HG02798 (cell line): ENCODE results near the gene MAPK11.

ENCODE experiments used
- ATAC-seq: cut with Tn5 transposase; IDR thresholded peaks from one replicate; pipeline ENCODE4 v1.9.1; 2021; ENCODE audit warnings: mild to moderate bottlenecking; ENCODE audit not compliant: unreplicated experiment, poor library complexity

MAPK11 gene

DNA sequence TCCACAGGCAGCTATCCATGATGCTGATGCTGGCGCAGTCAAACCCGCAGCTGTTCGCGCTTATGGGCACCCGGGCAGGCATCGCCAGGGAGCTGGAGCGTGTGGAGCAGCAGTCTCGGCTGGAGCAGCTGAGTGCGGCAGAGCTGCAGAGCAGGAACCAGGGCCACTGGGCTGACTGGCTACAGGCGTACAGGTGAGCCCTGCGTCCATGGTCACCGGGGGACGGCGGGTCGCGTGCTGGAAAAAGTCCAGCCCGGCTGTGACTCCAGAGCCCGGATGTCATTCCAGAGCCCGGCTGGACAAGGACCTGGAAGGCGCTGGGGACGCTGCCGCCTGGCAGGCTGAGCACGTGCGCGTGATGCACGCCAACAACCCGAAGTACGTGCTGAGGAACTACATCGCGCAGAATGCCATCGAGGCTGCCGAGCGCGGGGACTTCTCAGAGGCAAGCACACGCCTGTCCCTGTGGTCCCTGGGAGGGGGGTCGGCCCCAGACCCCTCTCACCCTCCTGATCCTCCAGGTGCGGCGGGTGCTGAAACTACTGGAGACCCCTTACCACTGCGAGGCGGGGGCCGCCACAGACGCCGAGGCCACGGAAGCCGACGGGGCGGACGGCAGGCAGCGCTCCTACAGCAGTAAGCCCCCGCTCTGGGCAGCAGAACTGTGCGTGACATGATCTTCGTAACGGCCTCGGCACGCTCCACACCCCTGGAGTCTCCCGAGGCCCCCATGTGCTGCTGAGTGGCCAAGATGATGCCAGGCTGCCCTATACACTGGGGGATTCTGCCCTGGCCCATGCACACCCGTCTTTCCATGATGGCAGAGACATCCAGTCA lies 53.3 kb downstream of the MAPK11 start:
- ATAC-seq: no peak

DNA sequence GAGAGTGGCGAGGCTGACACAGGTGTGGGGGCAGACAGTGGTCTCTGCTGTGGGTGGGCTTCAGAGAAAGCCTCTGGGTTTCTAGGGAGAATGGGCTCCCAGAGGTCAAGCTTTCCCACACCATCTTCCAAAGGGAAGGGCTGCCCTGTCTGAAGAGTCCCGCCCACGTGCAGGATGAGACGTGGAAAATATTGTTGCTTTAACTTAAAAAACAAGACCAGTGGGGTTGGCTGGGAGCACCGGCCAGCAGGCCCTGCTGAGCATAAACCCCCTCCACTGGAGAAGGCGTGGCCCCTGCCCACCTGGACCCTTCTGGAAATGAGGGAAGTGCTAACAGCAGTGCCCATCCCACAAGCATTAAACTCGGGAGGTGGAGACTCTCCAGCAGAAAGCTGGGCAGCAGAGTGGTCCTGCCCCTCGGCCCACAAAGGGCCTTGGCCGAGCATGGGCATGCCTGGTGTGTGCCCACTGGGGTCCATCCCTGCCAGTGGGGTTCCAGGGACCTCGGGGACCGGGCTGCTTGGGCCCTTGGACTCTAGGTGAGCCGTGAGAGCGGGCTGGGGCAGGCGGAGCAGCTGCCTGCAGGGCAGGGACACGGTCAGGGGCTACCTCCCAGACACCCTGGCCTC lies 54.0 kb downstream of the MAPK11 start:
- ATAC-seq: no peak

DNA sequence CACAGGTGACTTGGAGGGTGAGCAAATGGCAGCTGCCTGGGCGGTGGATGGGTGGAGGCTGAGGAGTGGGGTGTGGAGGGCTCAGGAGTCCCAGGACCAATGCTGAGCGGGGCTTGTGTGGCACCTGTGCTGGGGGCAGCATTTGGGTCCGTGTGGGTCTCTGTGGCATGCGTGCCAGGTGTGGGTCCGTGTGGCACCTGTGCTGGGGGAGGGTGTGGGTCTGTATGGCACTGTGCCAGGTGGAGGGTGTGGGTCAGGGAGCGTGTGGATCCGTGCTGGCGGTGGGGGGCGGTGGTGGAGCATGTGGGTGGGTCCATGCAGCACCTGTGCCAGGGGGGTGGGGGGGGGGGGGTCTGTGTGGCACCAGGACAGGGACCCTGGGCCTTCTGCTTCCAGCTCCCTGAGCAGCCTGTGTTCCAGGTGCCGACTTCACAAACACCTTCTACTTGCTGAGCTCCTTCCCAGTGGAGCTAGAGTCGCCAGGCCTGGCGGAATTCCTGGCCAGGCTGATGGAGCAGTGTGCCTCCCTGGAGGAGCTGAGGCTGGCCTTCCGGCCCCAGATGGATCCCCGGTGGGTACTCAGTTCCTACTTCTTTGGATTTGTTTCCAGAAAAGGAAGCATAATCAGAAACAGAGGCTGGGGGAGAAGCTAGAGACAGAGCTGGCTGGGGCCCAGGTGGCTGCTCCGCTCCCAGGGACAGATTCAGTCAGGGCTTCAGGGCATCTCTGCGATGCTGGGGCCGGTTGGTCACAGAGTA lies 54.7 kb downstream of the MAPK11 start:
- ATAC-seq: no peak
